MM.1S (cell line): Measurements from ENCODE around the gene HELZ.
"Not testable (repeated sequence)": the region's sequence is repeated elsewhere in the genome, so short reads cannot be mapped to it uniquely, and the experiment has no call there.

ENCODE experiments used
- EZH2 ChIP-seq: fragments of 300-600 bp; sonication (generic); optimal IDR thresholded peaks from 2 replicates; pipeline ENCODE3; 2017; ENCODE audit warnings: low read depth, mild to moderate bottlenecking, antibody characterized with exemption, low read length, mixed read lengths
- EZH2phosphoT487 ChIP-seq: fragments of 300-600 bp; sonication (generic); IDR thresholded peaks from 2 replicates; pipeline ENCODE4 v1.6.1; 2018; ENCODE audit warnings: antibody characterized with exemption, low read length
- TF ChIP-seq, protein P1 (sequence below): fragments of 300-600 bp; sonication (generic); IDR thresholded peaks from 2 replicates; pipeline ENCODE4 v1.5.1; 2016; ENCODE audit warnings: antibody characterized with exemption, low read length, mixed read lengths

DNA sequence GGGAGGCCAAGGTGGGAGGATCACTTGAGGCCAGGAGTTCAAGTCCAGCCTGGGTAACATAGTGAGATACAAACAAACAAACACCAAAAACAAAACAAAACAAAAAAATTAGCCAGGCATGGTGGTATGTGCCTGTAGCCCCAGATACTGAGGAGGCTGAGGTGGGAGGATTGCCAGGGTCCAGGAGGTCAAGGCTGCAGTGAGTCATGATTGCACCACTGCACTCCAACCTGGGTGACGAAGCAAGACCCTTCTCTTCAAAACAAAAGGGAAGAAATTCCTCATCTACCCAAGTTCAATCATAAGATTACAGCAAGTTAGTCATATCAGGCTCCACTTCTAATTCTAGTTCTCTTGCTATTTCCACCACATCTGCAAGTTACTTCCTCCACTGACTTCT lies 149.7 kb downstream of the HELZ start:
- TF ChIP-seq, protein P1, sequence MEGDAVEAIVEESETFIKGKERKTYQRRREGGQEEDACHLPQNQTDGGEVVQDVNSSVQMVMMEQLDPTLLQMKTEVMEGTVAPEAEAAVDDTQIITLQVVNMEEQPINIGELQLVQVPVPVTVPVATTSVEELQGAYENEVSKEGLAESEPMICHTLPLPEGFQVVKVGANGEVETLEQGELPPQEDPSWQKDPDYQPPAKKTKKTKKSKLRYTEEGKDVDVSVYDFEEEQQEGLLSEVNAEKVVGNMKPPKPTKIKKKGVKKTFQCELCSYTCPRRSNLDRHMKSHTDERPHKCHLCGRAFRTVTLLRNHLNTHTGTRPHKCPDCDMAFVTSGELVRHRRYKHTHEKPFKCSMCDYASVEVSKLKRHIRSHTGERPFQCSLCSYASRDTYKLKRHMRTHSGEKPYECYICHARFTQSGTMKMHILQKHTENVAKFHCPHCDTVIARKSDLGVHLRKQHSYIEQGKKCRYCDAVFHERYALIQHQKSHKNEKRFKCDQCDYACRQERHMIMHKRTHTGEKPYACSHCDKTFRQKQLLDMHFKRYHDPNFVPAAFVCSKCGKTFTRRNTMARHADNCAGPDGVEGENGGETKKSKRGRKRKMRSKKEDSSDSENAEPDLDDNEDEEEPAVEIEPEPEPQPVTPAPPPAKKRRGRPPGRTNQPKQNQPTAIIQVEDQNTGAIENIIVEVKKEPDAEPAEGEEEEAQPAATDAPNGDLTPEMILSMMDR: not testable (repeated sequence)
- not testable (repeated sequence) for TF ChIP-seq EZH2, EZH2phosphoT487
